ENCODE measurements around the gene TIMM10B.

GRCh38 chr11:6437423-6437822 lies 43.9 kb upstream of the TIMM10B start:
- no peak for TF ChIP-seq CTCF (conservative IDR thresholded peaks at IDR 0.05; ENCODE audit: low read depth, low read length)
- TF ChIP-seq EZH2 (IDR thresholded peaks at IDR 0.05; ENCODE audit: low read length, unreplicated experiment), result no peak

Measured in PC-3 (cell line).